Activated CD8-positive, alpha-beta memory T cell treated with anti-CD3 and anti-CD28 coated beads, Interleukin-2, amount 50 U/mL, for 4 hours (primary cell): ENCODE data around the gene TNKS1BP1.
"Not testable (repeated sequence)": the region's sequence is repeated elsewhere in the genome, so short reads cannot be mapped to it uniquely, and the experiment has no call there.

Source experiments
- DNase-seq: peaks from one replicate; pipeline ENCODE4 v3.0.0-alpha.2; 2020

Gene TNKS1BP1

GRCh38 chr11:57308426-57309060 lies 16.2 kb downstream of the TNKS1BP1 start:
- DNase-seq = no peak

- DNase-seq = no peak
These were observed 17.0 kb downstream of the TNKS1BP1 start for GRCh38 chr11:57307666-57308270.

DNA sequence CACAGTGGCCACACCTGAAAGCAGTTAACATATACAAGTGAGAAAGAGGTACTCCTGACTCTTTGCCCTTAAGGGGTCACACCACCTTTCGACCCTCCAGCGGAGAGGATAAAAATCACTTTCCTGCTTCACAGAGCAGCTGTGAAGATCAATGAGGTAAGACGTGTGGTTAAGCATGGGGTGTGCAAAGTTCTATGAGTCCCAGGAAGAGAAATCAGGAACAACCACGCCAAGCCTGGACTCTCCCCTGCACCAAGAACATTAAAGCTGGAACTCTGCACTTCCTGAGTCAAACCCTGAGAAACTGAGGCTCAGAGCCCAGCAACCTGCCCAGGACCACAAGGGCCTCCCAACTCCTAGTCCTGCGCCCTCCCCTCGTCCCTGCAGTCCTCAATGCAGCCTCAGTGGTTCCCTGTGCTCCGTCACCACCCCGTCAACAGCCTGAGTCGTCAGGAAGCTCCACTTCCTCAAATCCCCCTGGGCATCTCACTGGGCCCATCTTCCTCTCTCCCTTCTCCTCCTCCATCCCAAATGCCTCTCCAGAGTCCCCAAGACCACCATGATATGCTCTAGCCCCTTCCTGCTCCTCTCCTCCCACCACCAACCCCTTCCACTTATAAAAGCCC lies 17.7 kb downstream of the TNKS1BP1 start:
- no peak for DNase-seq

- DNase-seq = no peak
These were observed 18.4 kb downstream of the TNKS1BP1 start for GRCh38 chr11:57306161-57306876.

DNA sequence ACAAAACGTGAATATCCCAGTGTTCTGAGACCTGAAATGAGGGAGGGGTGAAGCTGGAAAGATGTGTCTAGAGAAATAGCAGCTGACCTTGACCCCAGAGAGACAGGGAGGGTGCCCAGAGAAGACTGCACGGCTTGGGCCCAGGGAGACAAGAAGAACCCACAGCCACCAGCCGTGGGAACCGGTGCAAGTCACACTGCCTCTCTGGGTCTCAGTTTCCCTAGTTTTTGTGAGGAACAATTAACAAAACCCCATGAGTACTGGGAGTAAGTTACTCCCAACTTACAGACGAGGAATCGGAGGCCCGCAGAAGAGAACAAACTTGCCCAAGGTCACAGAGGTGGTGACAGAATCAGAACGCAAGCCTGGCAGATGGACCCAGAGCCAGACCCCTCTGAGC lies 19.2 kb downstream of the TNKS1BP1 start:
- no peak for DNase-seq

DNA sequence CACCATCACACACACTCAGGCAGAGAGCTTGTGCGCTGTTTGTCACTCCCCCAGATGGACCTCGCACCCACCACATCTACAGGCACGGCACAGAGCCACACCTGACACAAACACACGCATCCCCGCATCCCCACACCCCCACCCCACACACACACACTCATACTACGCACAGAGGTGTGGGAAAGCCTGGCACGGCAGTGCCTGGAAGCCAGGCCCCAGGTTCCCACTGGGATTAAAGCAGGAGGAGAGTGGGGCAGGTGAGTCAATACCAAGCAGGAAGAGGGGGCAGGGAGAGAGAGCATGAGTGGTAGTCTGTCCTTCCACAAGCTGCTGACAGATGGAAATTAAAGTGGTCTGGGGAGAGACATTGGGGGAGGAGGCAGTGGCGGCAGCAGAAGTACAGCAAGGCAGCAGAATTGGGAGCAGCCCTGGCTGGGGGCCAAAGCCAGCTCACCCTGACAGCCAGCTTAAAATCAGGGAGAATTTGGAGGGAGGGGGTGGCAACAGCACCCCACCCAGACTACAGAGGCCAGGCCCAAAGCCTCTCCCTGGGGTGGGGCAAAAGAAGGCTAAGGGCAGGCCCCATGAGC lies 20.7 kb downstream of the TNKS1BP1 start:
- no peak for DNase-seq

GRCh38 chr11:57303280-57303989 lies 21.3 kb downstream of the TNKS1BP1 start:
- DNase-seq = no peak

- no peak for DNase-seq
These were observed 22.3 kb downstream of the TNKS1BP1 start for GRCh38 chr11:57302489-57302888.

GRCh38 chr11:57301711-57302423 lies 22.9 kb downstream of the TNKS1BP1 start:
- DNase-seq = no peak

DNA sequence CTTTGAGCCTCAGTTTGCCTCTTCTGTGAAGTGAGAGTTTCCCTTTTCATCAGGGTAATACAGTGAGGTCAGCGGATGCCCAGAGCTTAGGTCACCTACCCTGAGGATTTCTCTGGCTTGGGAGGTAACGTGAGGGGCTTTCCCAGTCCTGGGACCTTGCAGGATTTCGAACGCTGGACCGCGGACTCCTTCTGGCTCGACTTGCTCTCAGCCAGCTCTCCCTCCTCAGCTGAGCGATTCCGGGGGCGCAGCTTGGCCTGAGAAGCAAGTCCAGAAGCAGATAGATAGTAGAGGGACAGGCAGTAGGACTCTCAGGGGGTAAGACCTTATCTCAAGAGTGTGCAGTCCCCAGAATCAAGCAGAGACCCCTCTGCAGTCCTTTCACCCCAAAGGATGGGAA lies 24.0 kb downstream of the TNKS1BP1 start:
- DNase-seq = no peak

DNA sequence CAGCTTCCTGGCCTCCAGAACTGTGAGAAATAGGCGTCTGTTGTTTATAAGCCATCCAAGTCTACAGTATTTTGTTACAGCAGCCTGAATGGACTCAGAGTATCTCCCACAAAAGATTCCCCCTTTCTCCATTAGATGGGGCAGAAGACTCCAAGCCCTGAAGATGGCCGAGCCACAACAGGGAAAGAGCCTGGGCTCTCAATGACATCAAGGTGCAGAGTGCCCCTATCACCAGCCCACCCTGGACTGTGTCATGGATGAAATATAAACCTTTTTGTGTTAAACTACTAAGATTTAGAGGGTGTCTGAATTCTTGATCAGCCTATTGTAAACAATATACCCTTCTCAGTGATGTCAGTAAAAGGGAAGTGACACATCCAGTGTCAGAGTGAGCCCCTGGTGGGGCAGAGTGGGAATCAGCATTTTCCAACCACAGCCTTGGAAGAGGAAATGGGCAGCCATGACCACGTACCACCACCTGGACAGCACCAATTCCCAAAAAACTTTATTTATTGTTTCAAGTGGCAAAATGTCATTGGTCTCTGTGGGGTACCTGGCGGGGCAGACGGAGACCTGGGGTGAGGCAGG lies 25.5 kb downstream of the TNKS1BP1 start:
- DNase-seq = no peak

DNA sequence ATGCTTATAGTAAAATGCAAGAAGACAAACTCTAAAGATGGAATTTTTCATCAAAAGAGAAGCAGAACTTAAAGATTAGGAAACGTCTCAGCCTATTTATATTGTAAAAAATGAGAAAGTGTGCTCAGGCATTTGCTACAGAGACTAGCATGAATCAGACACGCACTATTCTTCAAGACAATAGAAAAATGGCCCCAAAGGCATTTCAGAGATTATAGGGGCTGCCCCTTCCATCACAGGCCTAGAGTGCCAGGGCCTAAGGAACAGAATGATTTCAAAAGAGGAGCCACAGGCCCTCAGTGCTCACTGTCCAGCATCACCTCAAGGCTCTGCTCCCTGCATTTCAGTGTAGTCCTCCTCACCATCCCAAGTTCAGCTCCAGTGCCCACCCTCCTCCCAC lies 27.5 kb downstream of the TNKS1BP1 start:
- no peak for DNase-seq

DNA sequence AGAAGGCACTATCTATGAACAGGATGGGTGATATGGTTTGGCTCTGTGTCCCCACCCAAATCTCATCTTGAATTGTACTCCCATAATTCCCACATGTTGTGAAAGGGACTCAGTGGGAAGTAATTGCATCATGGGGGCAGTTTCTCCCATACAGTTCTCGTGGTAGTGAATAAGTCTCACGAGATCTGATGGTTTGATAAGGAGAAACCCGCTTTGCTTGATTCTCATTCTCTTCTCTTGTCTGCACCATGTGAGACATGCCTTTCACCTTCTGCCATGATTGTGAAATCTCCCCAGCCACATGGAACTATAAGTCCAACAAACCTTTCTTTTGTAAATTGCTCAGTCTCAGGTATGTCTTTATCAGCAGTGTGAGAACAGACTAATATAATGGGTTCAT lies 28.5 kb downstream of the TNKS1BP1 start:
- DNase-seq = not testable (repeated sequence)

- no peak for DNase-seq
These were observed 30.3 kb downstream of the TNKS1BP1 start for GRCh38 chr11:57294225-57295131.

- no peak for DNase-seq
These were observed 34.5 kb downstream of the TNKS1BP1 start for GRCh38 chr11:57290288-57290687.

GRCh38 chr11:57288771-57289579 lies 35.8 kb downstream of the TNKS1BP1 start:
- no peak for DNase-seq

DNA sequence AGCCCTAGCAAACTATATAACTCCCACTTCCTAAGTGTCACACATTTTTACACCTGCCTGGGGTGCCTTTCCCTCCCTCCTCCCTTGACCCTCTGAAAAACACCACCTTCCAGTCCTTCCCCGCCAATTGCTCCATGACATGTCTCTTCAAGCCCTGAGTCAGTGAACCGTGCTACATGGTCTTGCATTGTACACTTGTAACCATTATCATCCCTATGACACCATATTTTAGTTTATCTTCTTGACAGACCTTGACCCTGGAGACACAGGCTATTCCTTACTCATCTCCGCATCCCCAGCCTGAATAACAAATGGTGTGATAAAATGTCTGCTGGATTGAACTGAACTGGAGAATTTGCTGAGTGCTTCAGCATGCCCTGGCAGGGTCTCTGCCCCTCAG lies 36.9 kb downstream of the TNKS1BP1 start:
- no peak for DNase-seq

DNA sequence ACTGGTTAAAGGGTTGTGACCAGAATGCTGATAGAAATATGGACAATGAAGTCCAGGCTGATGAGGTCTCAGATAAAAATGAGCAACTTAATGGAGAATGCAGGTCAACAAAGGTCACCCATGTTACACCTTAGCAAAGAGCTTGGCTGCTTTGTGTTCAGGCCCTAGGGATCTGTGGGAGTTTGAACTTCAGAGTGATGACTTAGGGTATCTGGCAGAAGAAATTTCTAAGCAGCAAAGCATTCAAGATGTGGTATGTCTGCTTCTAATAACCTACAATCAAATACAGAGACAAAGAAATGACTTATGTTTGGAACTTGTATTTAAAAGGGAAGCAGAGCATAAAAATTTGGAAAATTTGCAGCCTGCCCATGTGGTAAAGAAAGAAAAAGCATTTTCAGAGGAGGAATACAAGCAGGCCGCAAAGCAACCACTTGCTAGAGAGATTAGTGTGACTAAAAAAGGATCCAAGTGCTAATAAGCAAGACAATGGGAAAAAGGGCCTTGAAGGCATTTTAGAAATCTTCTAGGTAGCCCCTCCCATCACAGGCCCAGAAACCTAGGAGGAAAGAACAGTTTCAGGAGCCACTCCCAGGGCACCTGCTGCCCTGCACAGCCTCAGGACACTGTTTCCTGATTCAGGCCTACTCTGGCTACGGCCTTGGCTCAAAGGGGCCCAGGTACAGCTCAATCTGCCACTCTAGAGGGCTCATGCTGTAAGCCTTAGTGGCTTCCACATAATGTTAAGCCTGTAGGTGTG lies 41.3 kb downstream of the TNKS1BP1 start:
- DNase-seq = no peak

DNA sequence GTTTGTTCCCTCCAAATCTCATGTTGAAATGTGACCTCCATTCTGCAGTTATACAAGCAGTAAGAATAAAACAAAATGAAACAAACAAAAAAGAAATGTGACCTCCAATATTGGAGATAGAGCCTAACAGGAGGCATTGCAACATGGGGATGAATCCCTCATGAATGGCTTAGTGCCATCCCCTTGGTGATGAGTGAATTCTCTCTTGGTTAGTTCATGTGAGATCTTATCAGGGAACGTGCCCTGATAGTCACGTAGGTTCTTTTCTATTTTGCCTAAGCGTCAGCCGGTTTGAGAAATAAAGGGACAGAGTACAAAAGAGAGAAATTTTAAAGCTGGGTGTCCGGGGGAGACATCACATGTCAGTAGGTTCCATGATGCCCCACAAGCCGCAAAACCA lies 43.2 kb downstream of the TNKS1BP1 start:
- DNase-seq = not testable (repeated sequence)
